ENCODE measurements around the gene TFAP2E. TPM values are rescaled to one million over a fixed set of nuclear protein-coding genes. Genes with fewer than 3 reads are reported as not detected.

Gene TFAP2E
- total and polyA plus RNA-seq, 9 donors: 0.24 to 1.6 (median 1.1) TPM

DNA sequence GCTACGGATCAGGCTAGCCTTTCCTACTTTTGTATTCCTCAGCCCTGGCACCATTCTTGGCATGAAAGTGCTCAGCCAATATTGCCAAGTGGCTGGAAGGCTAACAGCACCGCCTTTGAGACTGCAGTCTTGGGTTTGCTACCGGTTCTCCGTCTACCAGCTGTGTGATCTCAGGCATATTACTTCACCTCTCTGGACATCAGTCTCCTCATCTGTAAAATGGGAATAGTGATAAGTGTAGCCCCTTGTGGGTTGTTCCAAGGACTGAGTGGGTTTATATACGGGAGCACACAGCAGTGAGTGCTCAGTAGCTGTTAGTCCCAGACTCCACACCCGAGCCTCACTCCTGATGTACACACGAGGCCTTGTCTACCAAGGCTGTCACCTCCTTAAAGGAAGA lies 13.7 kb downstream of the TFAP2E start:
- Histone ChIP-seq H3K9me3 (no peaks in the 10 kb centered on the region), H3K27ac (no peak overlapping the region), H3K4me3 (no peak overlapping the region), H3K4me1 (ENCODE audit: insufficient read depth) (no peaks in the 10 kb centered on the region), H3K27me3 (no peaks in the 10 kb centered on the region), H3K36me3 (no peaks in the 10 kb centered on the region)
- WGBS, 3 donors: 89 to 95% (median 90%) methylated on average over 7 of the region's 7 CpGs
- intact Hi-C loops (cut with DNase I): no loop called here
- TF ChIP-seq POLR2A (IDR thresholded peaks at IDR 0.05): no peak
- TF ChIP-seq EP300 (IDR thresholded peaks at IDR 0.05): no peak
- TF ChIP-seq, protein P1, sequence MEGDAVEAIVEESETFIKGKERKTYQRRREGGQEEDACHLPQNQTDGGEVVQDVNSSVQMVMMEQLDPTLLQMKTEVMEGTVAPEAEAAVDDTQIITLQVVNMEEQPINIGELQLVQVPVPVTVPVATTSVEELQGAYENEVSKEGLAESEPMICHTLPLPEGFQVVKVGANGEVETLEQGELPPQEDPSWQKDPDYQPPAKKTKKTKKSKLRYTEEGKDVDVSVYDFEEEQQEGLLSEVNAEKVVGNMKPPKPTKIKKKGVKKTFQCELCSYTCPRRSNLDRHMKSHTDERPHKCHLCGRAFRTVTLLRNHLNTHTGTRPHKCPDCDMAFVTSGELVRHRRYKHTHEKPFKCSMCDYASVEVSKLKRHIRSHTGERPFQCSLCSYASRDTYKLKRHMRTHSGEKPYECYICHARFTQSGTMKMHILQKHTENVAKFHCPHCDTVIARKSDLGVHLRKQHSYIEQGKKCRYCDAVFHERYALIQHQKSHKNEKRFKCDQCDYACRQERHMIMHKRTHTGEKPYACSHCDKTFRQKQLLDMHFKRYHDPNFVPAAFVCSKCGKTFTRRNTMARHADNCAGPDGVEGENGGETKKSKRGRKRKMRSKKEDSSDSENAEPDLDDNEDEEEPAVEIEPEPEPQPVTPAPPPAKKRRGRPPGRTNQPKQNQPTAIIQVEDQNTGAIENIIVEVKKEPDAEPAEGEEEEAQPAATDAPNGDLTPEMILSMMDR (IDR thresholded peaks at IDR 0.05): no peak
- no peak for DNase-seq

DNA sequence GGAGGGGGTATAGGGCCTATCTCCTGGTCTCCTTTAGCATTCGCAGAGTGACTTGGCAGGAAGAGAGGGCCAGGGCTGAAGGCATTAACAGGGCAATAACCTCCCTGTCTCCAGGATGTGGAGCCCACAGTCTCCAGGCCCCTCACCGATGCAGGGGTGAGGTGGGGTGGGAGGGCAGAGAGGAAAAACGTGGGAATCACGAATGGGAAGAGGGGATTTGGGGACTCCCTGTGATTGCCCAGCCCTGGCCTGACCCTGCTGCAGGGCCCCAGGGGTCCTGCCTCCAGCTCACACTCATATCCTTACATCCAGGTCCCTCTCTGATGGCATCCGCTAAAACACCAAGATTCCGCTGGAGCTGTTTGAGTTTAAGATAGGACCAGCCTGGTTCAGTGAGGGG lies 14.6 kb downstream of the TFAP2E start:
- intact Hi-C loops (cut with DNase I): no loop called here
- no peak overlapping the region for H3K4me3 ChIP-seq
- no peaks in the 10 kb centered on the region for H3K9me3 ChIP-seq
- WGBS, 3 donors: 76 to 83% (median 80%) methylated on average over 6 of the region's 6 CpGs
- DNase-seq: no peak
- H3K27ac ChIP-seq: no peak overlapping the region
- H3K36me3 ChIP-seq: no peaks in the 10 kb centered on the region
- TF ChIP-seq POLR2A (IDR thresholded peaks at IDR 0.05) (no peak), EP300 (IDR thresholded peaks at IDR 0.05) (no peak)
- TF ChIP-seq, protein P1 (IDR thresholded peaks at IDR 0.05): no peak
- no peaks in the 10 kb centered on the region for H3K4me1 ChIP-seq (ENCODE audit: insufficient read depth)
- no peaks in the 10 kb centered on the region for H3K27me3 ChIP-seq

DNA sequence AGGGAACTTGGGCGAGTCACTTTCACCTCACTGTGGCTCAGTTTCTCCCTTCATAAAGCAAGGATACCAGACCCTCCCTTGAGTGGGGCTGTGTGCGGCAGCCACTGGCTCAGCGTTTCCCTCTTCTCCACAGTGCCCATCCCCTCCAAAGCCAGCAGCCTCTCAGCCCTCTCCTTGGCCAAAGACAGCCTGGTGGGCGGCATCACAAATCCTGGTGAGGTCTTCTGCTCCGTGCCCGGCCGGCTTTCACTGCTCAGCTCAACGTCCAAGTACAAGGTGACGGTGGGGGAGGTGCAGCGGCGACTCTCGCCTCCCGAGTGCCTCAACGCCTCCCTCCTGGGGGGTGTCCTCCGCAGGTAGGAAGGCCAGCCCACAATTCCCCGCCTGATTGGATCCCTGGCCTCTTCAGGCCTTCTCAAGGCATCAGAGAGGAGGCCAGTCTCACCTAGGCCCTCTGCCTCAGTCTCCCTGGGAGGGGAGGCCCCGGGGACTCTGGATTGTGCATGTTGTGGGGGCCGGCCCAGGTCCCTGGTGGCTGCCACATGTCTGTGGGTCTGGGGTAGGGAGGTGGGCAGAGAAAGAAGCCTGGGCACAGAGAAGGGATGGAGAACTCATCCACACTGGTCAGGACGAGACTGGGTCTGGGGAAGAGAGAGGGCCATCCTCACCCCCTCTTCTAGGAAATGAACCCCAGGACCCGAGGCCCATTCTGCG lies 15.2 kb downstream of the TFAP2E start:
- Histone ChIP-seq H3K27ac (no peak overlapping the region), H3K4me1 (ENCODE audit: insufficient read depth) (no peaks in the 10 kb centered on the region), H3K9me3 (no peaks in the 10 kb centered on the region), H3K4me3 (no peak overlapping the region), H3K27me3 (no peaks in the 10 kb centered on the region), H3K36me3 (no peaks in the 10 kb centered on the region)
- DNase-seq: no peak
- TF ChIP-seq POLR2A (IDR thresholded peaks at IDR 0.05) (no peak), EP300 (IDR thresholded peaks at IDR 0.05) (no peak)
- TF ChIP-seq, protein P1 (IDR thresholded peaks at IDR 0.05): no peak
- 74 to 82% (median 77%) methylated on average over 21 of the region's 21 CpGs for WGBS, 3 donors
- intact Hi-C loops (cut with DNase I): no loop called here

DNA sequence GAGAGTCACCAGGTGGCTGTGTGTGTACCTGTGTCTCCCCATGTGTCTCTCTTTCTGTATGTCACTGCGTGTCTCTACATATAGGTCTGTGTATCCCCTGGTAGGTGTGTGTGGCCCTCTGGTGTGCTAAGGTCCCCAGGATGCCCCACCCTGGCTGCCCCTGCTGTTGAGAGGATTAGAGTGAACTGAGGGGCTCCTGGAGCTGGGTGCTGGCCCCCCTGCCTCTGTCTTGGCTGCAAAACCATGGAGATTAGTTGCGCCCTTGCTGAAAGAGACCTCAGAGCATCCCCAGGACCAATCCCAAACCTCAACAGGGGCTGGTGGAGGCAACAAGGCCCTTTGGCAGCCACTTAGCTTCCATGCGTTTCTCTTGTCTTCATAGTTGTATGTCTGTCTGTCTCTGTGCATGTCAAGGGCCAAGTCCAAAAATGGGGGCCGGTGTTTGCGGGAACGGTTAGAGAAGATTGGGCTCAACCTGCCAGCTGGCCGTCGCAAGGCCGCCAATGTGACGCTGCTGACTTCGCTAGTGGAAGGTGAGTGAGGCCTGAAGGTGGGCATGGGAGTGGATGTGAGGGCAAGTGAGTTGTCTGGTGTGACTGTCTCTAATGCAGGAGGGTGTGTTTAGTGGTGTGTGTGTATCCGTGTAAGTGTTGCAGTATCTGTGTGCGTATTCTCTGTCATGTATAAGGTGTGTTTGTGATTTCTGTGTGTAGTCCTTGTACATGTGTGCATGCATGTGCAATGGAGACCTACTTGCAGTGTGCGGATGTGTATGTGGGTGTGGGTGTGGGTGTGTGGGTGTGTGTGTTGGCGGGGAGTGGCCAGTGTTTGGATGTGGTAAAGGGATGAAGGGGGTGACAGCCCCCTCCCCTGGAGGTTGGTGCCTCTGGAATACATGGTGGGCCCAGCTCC lies 16.7 kb downstream of the TFAP2E start:
- H3K9me3 ChIP-seq: no peaks in the 10 kb centered on the region
- no peaks in the 10 kb centered on the region for H3K36me3 ChIP-seq
- no peak overlapping the region for H3K4me3 ChIP-seq
- H3K4me1 ChIP-seq (ENCODE audit: insufficient read depth): no peaks in the 10 kb centered on the region
- no peak overlapping the region for H3K27ac ChIP-seq
- no peaks in the 10 kb centered on the region for H3K27me3 ChIP-seq
- intact Hi-C loops (cut with DNase I): no loop called here
- no peak for DNase-seq
- TF ChIP-seq, protein P1 (IDR thresholded peaks at IDR 0.05): no peak
- 94 to 96% (median 95%) methylated on average over 15 of the region's 15 CpGs for WGBS, 3 donors

Data from ovary (tissue), 9 donors.